Measurements from ENCODE around the gene TTC7B.

GRCh38 chr14:90664911-90665310 lies 151.3 kb downstream of the TTC7B start:
- TF ChIP-seq POLR2A (IDR thresholded peaks at IDR 0.05; ENCODE audit: low read depth, low read length) (no peak), POLR2AphosphoS5 (IDR thresholded peaks at IDR 0.05; ENCODE audit: low read depth, low read length) (no peak)
